NCI-H2029 treated with DMSO at 0.1 percent for 48 hours (cell line): Measurements from ENCODE around the gene GLUD2.
"Not testable (repeated sequence)": the region's sequence is repeated elsewhere in the genome, so short reads cannot be mapped to it uniquely, and the experiment has no call there.

Experiments
- DNase-seq: peaks from one replicate; lab custom pipeline; 2025; lab: John Stamatoyannopoulos, UW

Gene GLUD2

DNA sequence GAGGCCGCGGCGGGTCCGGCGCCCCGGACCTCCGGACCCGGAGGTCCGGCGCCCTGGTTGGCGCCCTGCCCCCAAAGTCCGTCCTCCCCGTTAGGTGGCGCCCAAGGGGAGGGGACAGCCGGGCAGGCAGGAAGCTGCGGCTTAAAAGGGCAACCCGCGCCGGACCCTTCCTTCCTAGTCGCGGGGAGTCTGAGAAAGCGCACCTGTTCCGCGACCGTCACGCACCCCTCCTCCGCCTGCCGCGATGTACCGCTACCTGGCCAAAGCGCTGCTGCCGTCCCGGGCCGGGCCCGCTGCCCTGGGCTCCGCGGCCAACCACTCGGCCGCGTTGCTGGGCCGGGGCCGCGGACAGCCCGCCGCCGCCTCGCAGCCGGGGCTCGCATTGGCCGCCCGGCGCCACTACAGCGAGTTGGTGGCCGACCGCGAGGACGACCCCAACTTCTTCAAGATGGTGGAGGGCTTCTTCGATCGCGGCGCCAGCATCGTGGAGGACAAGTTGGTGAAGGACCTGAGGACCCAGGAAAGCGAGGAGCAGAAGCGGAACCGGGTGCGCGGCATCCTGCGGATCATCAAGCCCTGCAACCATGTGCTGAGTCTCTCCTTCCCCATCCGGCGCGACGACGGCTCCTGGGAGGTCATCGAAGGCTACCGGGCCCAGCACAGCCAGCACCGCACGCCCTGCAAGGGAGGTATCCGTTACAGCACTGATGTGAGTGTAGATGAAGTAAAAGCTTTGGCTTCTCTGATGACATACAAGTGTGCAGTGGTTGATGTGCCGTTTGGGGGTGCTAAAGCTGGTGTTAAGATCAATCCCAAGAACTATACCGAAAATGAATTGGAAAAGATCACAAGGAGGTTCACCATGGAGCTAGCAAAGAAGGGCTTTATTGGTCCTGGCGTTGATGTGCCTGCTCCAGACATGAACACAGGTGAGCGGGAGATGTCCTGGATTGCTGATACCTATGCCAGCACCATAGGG, at the start of gene GLUD2:
TSS of gene GLUD2 (plus strand) at position 170 of the 979 bp plus-strand sequence. CDS start at position 245, 75 bp downstream.
- DNase-seq: not testable (repeated sequence)

DNA sequence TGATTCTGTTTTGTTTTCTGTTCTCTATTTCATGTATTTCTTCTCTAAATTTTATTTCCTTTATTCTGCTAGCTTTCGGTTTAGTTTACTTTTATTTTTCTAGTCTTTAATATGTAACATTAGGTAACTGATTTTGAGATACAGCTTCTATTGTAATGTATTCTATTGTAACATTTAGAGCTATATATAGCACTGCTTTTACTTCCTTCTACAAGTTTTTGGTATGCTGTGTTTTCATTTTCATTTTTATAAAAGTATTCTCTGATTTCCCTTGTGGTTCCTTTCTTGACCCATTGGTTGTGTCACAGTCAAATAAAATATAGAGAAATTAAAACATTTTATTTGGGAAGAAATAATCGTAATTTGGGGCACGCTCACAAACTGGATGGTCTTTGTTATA, 48.0 kb upstream of the GLUD2 start:
- no peak for DNase-seq

DNA sequence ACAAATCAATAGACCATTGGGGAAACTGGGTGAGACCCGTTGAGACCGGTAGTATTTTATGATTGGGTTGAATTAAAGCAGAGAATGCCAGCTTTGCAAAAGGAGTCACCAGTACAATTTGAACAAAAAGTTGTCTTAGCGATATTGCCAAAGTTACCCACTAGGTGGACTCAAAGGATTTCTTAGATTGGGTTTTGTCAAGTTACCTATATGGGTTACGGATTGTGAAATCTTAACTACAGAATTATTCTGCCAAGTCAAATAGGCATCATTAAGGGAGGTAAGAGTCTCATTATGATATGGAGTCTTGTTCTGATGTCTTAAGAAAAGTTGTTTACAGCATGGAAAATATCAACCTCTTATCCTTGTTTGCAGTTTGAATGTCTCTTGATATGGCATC, 46.8 kb upstream of the GLUD2 start:
- no peak for DNase-seq

DNA sequence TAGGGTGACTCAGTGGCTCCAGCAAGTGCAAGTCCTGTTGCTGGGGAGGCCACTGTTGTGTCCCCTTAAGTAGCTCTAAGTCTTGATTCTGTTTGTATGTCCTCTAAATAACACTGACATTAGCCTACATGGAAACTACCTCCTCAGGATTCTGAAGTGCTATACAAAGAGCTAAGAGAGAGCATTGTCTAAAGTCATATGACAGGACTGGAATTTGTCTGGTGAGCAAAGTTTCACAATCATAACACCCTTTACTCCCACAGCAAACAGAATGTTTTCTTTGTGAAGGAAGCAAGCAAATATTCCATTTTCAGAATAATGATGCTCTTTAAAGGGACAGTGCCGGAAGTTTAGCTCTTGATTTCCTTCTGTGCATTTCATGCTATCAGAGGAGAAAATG, 38.5 kb upstream of the GLUD2 start:
- DNase-seq: no peak

DNA sequence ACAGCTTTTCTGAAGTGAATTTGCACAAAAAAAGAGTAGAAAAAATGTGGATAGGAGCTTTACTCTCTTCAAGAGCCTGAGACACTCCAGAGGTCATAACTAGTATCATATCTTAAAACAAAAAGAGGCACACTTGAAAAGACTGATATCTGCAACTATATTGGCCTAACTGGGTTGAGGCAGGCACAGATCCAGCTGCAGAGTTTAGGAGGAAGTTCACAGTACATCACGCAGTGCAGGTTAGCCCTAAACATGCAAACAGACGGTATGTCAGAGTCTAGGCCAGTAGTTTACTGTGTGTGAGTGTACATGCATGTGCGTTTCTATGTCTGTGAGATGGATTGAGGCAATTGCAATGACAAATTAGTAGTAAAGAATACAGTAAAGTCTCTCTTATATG, 37.6 kb upstream of the GLUD2 start:
- no peak for DNase-seq

DNA sequence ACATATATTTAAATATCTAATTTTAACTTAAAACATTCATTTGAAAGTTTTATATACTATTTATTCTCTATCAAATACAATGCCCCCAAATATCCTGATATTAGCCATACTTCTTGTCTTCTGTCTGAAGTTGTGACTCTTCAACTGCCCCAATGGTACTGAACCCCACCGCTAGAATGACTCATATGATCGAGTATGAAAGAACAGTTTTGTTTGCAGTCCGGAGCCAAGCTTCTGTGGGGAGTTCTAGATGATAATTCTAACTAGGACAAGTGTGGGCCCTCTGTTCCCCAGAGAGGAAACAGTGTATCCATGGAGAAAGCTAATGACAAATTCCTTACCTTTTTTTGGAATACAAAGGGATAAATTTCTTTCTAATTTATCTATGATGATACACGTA, 37.2 kb upstream of the GLUD2 start:
- DNase-seq: no peak

DNA sequence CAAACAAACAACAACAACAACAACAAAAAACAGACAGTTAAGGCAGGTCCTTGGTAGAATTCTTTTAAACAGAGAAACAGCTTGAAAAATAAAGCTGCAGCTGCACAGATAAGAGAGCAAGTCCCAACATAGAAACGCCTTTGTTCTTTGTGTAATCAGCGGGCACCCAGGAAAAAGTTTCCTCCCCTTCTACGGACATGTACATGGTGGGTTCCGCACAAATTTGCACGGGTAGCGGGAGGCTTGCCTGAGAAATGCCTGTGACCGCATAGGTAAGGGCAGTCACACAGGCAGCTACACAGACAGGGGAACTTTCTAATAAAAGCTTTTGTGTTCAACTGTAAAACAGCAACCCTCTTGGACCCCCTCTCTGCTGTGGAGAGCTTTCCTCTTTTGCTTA, 36.2 kb upstream of the GLUD2 start:
- DNase-seq: no peak

DNA sequence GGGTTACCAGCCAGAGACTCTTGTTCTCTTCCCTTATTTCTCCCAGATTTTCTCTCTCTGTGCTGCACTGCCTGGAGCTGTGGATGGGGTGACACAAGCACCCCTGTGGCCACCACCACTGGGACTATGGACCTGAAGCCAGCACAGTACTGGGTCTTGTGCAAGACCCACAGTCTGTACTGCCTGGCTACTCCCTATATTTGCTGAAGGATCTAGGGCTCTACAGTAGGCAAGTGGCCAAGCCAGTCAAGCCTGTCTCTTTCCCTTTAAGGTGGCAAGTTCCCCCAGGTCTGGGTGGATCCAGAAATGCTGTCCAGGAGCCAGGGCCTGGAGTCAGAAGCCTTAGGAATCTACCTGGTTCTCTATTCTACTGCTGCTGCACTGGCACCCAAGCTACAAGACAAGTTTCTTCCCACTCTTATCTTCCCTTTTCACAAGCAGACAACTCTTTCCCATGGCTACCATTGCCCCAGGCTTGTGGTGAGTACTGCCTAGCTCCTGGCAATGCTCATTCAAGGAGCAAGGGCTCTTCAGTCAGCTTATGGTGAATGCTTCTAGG, 33.4 kb upstream of the GLUD2 start:
- no peak for DNase-seq

DNA sequence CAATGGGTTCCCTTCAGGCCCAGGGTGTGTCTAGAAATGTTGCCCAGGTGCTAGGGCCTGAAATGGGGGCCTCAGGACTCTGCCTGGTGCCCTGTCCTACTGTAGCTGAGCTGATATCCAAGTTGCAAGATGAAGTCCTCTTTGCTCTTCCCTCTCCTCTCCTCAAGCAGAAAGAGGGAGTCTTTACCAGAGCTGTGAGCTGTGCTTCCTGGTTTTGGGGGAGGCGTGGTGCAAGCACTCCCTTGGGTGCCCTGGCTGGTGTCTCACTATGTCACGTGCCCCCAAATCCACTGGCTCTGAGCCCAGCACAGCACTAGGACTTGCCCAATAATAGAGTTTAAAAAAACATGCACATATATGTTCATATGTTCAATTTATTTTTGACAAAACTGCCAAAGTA, 32.6 kb upstream of the GLUD2 start:
- no peak for DNase-seq

DNA sequence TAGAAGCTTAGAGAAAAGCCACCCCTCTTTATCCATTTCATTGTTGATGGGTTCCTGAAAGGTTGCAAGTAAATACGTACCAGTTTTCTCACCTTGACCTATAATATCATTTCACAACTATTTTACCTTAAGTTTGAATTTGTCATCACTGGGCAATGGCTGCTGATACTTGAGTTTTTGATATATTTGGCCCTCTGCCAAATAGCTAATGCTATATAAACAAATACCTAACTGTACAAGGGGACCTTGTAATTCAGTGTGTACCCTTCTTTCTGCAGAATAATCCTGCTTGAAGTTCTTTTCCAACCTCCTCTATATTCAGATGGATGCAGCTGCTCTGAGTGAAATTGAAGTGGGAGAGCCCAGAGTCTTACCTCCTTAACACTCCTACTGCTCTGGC, 19.0 kb upstream of the GLUD2 start:
- no peak for DNase-seq

DNA sequence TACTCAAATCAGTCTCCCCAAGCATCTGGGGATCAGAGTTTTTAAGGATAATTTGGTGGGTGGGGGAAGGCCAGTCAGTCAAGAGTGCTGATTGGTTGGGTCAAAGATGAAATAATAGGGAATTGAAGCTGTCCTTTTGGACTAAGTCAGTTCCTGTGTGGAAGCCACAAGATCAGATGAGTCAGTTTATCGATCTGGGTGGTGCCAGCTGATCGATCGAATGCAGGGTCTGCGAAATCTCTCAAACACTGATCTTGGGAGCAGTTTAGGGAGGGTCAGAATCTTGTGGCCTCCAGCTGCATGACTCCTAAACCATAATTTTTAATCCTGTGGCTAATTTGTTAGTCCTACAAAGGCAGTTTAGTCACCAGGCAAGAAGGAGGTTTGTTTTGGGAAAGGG, 17.3 kb upstream of the GLUD2 start:
- no peak for DNase-seq

DNA sequence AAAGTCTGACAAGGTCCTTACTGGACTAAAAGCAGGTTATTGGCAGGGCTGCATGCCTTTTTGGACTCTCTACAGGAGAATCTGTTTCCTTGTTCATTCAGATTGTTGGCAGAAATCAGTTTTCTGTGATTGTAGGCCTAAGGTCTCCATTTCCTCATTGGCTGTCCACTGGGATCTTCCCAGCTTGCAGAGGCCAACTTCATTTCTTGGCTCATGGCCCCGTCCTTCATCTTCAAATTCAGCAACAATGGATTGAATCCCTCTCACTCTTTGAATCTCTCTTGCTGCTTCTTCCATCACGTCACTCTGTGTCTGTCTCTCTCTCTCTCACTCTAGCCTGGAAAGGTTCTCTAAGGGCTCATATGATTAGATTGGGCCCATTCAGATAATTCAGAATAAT, 14.9 kb upstream of the GLUD2 start:
- DNase-seq: no peak

DNA sequence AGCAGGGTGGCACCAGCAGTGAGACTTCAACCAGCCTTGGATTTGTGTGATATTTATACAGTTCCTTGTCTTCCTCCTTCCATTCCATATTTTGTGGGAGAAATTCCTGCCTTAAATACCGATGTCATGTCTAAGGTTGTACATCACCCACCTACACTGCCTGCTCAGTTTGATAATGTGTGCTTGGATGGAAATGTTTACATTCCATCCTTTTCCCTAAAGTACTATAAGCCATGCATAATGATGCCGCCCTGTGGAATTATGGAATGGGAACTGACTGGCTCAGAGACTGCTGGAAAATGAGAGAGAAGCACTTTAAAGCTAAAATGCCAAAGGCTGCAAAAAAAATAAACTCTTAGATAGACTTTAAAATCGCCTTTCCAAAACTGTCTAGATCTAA, 11.3 kb upstream of the GLUD2 start:
- DNase-seq: no peak

DNA sequence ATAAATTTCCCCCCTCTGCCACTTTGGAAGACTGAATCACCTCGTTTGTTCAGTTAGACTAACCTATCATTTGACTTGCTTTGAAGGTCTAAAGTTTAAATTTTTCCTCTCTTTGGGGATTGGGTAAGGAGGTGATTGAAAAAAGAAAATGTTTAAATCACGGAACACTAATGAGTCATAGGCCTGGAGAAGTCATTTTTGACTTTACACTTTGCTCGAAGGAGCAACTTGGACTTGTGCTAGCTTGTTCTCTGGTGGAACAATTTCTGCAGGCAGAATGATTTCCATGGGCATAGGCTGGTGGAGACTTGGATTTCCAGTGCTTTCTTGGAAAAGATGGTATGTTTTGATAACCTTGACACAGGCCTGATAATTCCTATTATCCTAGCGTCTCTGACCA, 10.5 kb upstream of the GLUD2 start:
- DNase-seq: no peak

DNA sequence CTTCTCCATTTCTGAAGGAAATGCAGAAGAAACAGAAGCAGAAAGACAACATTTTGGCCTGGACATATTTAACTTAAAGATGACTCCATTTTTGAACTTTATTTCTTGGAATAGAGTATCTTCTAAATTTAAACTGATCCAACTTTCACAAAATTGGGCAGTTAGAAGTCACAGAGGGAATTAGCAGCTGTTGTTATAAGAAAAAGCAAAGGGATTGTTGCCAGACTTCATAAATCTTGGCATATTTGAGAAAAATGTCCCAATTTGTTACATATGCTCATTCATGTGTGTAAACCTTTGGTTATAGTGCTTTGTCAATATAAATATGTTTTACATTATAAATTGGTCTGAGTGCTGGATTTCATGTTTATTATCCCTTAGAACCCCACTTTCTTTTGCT, 3.4 kb downstream of the GLUD2 start:
- no peak for DNase-seq

DNA sequence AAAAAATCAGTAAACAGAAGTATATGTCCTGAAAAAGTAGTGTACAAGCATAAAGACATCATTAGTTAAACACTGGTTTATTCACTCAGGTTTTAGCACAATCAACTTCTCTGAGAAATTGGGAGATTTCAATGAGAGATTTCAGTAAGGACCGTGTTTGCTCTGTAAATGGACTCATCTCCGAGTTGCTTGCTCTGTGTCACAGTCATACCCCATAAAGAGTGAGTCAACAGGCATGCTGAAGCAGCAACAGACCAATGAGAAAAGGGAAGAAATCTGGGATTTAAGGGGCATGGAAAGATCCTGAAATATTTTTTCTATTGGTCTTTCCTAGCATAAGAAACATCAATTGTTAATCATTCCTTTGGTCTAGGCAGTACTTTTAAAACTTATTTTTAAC, 4.7 kb downstream of the GLUD2 start:
- DNase-seq: no peak

DNA sequence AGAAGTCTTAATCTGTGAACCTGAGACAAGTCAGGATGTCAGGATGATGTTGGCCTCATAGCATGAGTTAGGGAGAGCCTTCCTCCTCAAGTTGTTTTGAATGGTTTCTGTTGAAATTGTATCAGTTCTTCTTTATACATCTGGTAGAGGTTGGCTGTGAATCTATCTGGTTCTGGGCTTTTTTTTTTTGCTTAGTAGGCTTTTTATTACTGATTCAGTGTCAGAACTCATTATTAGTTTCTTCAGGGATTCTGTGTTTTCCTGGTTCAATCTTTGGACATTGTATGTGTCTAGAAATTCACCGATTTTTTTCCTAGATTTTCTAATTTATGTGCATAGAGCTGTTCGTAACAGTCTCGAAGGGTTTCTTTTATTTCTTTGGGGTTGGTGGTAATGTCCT, 14.9 kb downstream of the GLUD2 start:
- no peak for DNase-seq

DNA sequence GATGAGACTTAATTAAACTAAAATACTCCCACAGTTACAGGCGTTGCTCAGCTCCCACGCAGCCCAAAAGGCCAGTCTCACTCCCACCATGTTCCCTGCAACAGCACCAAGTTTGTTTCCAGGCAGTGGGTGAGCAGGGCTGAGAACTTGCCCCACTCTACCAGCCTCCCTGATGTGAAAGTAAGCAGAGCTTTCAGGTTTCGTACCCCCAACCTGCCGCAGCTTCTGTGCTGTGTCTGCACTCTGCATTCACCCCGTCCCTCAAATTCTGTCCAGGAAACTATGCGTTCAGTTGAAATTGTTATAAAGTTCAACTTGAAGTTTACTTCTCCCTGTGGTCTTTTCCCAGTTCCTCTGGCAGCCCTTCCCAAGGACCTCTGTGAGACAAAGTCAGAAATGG, 17.2 kb downstream of the GLUD2 start:
- no peak for DNase-seq

DNA sequence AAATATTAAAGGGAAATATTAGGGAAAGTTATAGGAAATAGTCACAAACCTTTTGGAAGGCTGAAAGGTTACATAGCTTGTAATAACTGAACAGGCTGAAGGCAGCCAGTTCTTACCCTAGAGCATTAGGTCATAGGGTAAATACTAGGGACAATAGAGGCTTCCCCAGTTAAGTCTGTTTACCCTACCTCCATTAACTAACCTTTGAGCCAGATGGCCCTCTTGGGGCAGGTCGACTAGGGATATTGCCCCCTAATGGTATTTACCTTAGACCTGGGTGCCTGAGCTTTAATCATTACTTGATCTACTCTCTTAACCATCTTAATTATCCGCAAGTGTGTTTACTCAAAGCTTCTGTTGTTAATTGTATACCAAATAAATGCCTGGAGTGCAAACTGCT, 36.8 kb downstream of the GLUD2 start:
- peak; percentile 66 for DNase-seq

DNA sequence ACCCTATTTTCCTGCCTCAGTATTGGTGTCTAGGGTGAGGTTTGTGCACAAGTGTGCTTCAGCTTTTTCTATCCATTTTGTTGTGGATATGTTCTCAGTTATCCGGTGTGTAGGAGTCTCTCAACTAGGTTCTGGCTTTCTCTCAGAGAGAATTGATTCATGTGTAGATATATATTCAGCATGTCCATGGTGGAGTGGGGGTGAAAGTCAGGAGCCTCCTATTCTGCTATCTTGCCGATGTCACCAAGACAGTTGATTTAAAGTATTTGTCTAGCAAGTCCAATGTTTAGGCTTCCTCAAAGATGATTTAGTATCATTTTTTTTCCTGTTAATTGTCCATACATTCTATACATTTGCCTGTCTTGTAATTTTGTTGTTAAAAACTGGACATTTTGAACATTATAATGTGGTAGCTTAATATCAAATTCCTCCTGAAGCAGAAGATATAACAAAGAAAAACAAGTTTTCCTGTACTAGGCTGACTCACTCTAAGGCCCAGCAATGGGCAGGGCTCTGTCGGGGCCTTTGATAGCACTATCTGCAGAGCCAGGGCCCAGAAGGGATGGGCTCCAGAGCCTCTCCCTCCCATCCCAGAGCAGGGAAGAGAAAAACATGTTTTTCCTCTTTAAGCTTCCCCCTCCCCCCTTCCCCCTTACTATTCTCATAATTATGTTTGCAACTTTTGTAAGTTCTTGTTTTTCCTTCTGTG, 37.6 kb downstream of the GLUD2 start:
- DNase-seq: no peak

DNA sequence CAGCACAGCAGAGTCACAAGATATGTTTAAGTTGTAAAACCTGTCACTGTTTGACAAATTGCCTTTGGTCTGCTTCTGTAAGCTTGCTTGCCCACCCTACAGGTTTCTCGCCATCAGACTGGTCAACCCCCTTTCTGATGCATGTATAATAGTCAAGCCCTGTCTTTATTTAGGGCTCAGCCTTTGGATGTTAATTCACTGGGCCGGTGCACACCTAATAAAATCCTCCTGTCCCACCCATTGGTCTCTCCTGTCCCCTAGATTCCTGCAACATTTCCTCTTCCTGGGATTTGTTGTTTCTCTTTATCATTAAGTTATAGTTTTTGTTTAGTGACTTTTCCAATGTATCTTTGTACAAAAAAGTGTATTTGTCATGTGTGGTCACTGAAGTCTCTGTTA, 38.2 kb downstream of the GLUD2 start:
- no peak for DNase-seq

DNA sequence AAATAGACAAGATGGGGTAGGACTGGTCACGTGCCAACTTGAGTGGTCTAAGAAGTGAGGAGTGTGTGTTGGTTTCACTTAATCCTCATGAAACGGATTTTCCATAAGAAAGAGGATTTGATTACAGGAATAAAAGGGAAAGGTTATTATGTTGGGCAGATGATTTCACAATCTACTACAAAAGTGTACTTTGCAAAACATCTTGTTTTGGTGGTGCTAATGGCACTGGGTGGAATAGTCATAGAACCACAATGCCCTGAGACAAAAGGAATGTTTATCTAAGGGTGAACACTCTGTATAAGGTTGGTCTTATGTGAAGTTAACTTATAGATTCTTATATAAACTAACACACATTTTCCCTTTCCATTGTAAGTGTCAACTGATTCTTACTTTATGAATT, 45.6 kb downstream of the GLUD2 start:
- no peak for DNase-seq
